ENCODE results near the gene C14orf39. TPM values are rescaled to one million over a fixed set of nuclear protein-coding genes. Genes with fewer than 3 reads are reported as not detected.

Gene C14orf39
- total and polyA plus RNA-seq, 2 of the 8 experiments (the other 6 are each of a cell fraction or from before 2014, with no cell fraction given), result 0.18 to 1.2 TPM

DNA sequence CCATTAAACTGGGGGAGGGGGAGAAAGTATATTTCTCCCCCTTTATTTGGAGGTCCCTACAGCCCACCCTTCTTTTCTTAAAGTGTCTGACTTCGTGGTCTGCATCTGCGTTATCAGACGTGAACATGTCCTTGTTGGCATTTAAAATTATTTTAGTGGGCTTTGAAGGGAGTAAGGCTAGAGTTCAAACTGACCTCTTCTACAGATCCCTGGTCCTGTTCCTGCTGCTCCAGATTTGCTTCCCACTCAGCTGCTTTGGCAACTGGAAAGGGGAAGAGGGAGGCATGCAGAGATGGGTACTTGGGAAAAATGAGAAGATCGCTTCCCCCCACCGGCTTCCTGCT is 22.5 kb upstream of the C14orf39 start:
- no peaks in the 10 kb centered on the region for H3K79me2 ChIP-seq (ENCODE audit: control insufficient read depth in 1 of 2, insufficient read depth in 2 of 2, low read length in 2 of 2)
- no peak overlapping the region for H4K91ac ChIP-seq (replicated peaks; ENCODE audit: insufficient read length, low read length)
- H3K79me1 ChIP-seq (ENCODE audit: low read depth, low read length), result no peaks in the 10 kb centered on the region
- no peak overlapping the region for H4K8ac ChIP-seq (ENCODE audit: extremely low read depth, insufficient read depth, low read length)
- peaks cover 0 to 25% of the 10 kb centered on the region in 2 experiments for H4K20me1 ChIP-seq (replicated peaks in 1 of 2; ENCODE audit: control insufficient read depth in 1 of 2, insufficient read depth in 2 of 2, low read length in 2 of 2)
- no peak overlapping the region for H2BK20ac ChIP-seq (ENCODE audit: low read length)
- no peak overlapping the region for H3K14ac ChIP-seq (ENCODE audit: insufficient read length)
- no peak overlapping the region for H3K56ac ChIP-seq (replicated peaks; ENCODE audit: insufficient read length, low read depth, low read length)
- DNase-seq (ENCODE audit: low read depth in 1 of 2, low spot score in 2 of 2), result no peak
- H4K5ac ChIP-seq (ENCODE audit: insufficient read length, low read depth, low read length), result no peak overlapping the region
- WGBS, 2 experiments (ENCODE audit: extremely low coverage in 1 of 2, insufficient coverage in 1 of 2, insufficient read length in 1 of 2, insufficient replicate concordance in 2 of 2, low coverage in 1 of 2, low lambda C conversion rate in 2 of 2, missing lambda C conversion rate in 1 of 2), result 1% methylated on average over 5 of the region's 5 CpGs; no CpG with 5 or more reads in 1 of the 2 experiments
- no peak overlapping the region for H2BK5ac ChIP-seq (ENCODE audit: low read depth, low read length)
- H3K18ac ChIP-seq (ENCODE audit: extremely low read depth, low read length), result no peak overlapping the region; the same call in 1 of the 2 replicates
- no peak overlapping the region for H3K27ac ChIP-seq (ENCODE audit: low read depth, low read length)
- H2BK15ac ChIP-seq (ENCODE audit: low read length), result no peak overlapping the region
- no peak overlapping the region for H3K4ac ChIP-seq (replicated peaks; ENCODE audit: insufficient read length, low read depth, low read length)
- H2BK120ac ChIP-seq (replicated peaks; ENCODE audit: low read depth, low read length), result no peak overlapping the region
- H3K27me3 ChIP-seq (replicated peaks in 1 of 4; ENCODE audit: control insufficient read depth in 3 of 4, extremely low read depth in 1 of 4, insufficient read depth in 3 of 4, low read length in 3 of 4), result peaks cover 78 to 97% (median 89%) of the 10 kb centered on the region in 4 experiments
- H3K4me3 ChIP-seq (ENCODE audit: extremely low read depth in 1 of 4, insufficient read depth in 2 of 4, low read depth in 3 of 4, low read length in 4 of 4), result peak overlapping the region in 3 of 4 experiments; percentile 23 to 57 (median 44); a peak in 5 of 8 replicates
- FAIRE-seq, result no peak
- H3K4me2 ChIP-seq (ENCODE audit: insufficient read depth in 1 of 2, low read depth in 2 of 2, low read length in 2 of 2), result peak overlapping the region; percentile 78 to 88
- H2AK5ac ChIP-seq (ENCODE audit: low read depth, low read length), result no peak overlapping the region
- H3K9ac ChIP-seq (replicated peaks in 1 of 4; ENCODE audit: extremely low read depth in 1 of 4, low read depth in 3 of 4, low read length in 3 of 4), result no peak overlapping the region
- peaks cover 17 to 47% (median 24%) of the 10 kb centered on the region in 4 experiments for H3K4me1 ChIP-seq (replicated peaks in 1 of 4; ENCODE audit: control insufficient read depth in 3 of 4, insufficient read depth in 4 of 4, low read length in 3 of 4)
- H3K23me2 ChIP-seq (ENCODE audit: low read depth, low read length), result peaks cover 7% of the 10 kb centered on the region; the same call in 1 of the 2 replicates
- CTCF ChIA-PET (ENCODE audit: partially characterized antibody), result interaction anchor here (0.6 to 1.1 kb wide), 5 partner anchors 71 to 324 kb away, joined by 3 to 4 read pairs (median 3); no protein-coding TSS in a partner anchor
- no peaks in the 10 kb centered on the region for H3K9me3 ChIP-seq (ENCODE audit: insufficient read depth in 2 of 2, low read depth in 1 of 2, low read length in 1 of 2)
- no peak overlapping the region; the same call in 1 of the 2 replicates for H2BK12ac ChIP-seq (ENCODE audit: low read depth, low read length)
- peaks cover 0 to 8% (median 0%) of the 10 kb centered on the region in 4 experiments; a peak in 1 of 8 replicates for H3K36me3 ChIP-seq (ENCODE audit: control insufficient read depth in 2 of 4, insufficient read depth in 4 of 4, low read length in 3 of 4)
- H3K23ac ChIP-seq (ENCODE audit: insufficient read length), result no peak overlapping the region
- POLR2A ChIA-PET (ENCODE audit: partially characterized antibody), result interaction anchor here (1.0 to 1.5 kb wide), 2 partner anchors 144 to 258 kb away, joined by 3 to 5 read pairs; no protein-coding TSS in a partner anchor
- no peak overlapping the region for H2AFZ ChIP-seq (ENCODE audit: low read length)
- TF ChIP-seq RAD21 (IDR thresholded peaks at IDR 0.05 in 1 of 2, conservative IDR thresholded peaks at IDR 0.05 in 1 of 2; ENCODE audit: low read depth in 2 of 2, low read length in 2 of 2) (no peak; a peak in 1 of 4 replicates), ASH2L (IDR thresholded peaks at IDR 0.05; ENCODE audit: low read length) (no peak), EZH2 (IDR thresholded peaks at IDR 0.05; ENCODE audit: low read depth, low read length, severe bottlenecking) (no peak), EGR1 (IDR thresholded peaks at IDR 0.05; ENCODE audit: borderline replicate concordance, low read depth, low read length) (0 out of 2 replicates have a peak, but pooled peaks have one; percentile 41), KDM4A (IDR thresholded peaks at IDR 0.05; ENCODE audit: low read depth, low read length, severe bottlenecking) (no peak), SP1 (IDR thresholded peaks at IDR 0.05; ENCODE audit: low read depth, low read length) (peak; percentile 55; the same call in 1 of the 2 replicates), KDM1A (IDR thresholded peaks at IDR 0.05; ENCODE audit: borderline replicate concordance, low read length) (no peak), PHF8 (conservative IDR thresholded peaks at IDR 0.05; ENCODE audit: low read depth, low read length) (no peak), BRCA1 (IDR thresholded peaks at IDR 0.05; ENCODE audit: low read depth, low read length) (no peak), KDM5A (IDR thresholded peaks at IDR 0.05; ENCODE audit: low read length) (no peak), POU5F1 (IDR thresholded peaks at IDR 0.05; ENCODE audit: low read depth, low read length) (no peak)

Data from H1 (cell line).